Measurements from ENCODE around the gene DSCAML1.

Gene DSCAML1

DNA sequence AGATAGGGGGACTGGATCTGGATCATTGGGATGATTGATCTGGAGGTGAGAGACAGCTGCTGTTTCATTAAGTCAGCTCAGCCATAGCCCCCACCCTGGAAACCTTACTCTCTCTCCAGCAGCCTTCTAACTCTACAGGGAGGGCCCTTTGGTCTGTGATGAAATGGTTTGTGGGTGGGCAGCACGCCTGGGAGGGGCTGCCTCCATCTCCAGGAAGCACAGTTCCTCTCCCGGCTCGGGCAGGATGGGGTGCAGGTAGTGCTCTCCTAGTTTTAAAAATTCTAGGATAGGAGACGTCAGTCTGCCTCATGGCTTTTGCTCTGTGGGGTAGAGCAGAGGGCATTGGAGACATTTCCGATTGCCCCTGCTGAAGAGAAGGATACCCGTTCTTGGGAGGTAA, 379.7 kb downstream of the DSCAML1 start:
- no peak for DNase-seq (ENCODE audit: low read depth)
- H3K4me3 ChIP-seq (replicated peaks; ENCODE audit: low read depth, low read length), result no peak overlapping the region
- TF ChIP-seq, protein P1, sequence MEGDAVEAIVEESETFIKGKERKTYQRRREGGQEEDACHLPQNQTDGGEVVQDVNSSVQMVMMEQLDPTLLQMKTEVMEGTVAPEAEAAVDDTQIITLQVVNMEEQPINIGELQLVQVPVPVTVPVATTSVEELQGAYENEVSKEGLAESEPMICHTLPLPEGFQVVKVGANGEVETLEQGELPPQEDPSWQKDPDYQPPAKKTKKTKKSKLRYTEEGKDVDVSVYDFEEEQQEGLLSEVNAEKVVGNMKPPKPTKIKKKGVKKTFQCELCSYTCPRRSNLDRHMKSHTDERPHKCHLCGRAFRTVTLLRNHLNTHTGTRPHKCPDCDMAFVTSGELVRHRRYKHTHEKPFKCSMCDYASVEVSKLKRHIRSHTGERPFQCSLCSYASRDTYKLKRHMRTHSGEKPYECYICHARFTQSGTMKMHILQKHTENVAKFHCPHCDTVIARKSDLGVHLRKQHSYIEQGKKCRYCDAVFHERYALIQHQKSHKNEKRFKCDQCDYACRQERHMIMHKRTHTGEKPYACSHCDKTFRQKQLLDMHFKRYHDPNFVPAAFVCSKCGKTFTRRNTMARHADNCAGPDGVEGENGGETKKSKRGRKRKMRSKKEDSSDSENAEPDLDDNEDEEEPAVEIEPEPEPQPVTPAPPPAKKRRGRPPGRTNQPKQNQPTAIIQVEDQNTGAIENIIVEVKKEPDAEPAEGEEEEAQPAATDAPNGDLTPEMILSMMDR (IDR thresholded peaks at IDR 0.05; ENCODE audit: low read length, missing control alignments), result no peak

DNA sequence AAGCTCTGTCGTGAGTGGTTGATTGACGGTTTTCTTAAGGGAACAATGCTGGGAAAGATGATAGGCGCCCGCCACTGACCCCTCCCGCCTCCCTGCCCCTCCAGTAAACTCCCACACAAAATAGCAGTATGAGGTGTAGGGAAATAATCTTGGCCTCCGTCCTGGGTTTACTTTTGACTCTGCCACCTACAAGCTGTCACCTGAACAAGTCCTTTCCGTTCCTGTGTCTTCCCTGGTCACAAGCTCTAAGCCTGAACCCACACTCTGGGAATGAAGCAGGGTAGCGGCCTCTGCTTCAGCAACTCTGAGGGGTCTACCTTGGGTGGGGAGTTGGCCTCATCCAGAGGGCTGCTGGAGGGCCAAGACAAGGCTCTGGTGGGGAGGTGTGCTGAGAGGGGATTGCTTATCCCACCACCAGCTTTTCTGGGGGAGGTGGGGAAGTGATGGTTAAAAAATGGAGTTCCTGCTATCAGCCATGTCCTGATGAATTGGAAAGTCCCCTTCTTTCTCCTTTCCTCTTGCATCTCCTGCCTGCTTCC, 381.6 kb downstream of the DSCAML1 start:
- TF ChIP-seq, protein P1 (IDR thresholded peaks at IDR 0.05; ENCODE audit: low read length, missing control alignments), result no peak
- H3K4me3 ChIP-seq (replicated peaks; ENCODE audit: low read depth, low read length), result no peak overlapping the region
- no peak for DNase-seq (ENCODE audit: low read depth)

DNA sequence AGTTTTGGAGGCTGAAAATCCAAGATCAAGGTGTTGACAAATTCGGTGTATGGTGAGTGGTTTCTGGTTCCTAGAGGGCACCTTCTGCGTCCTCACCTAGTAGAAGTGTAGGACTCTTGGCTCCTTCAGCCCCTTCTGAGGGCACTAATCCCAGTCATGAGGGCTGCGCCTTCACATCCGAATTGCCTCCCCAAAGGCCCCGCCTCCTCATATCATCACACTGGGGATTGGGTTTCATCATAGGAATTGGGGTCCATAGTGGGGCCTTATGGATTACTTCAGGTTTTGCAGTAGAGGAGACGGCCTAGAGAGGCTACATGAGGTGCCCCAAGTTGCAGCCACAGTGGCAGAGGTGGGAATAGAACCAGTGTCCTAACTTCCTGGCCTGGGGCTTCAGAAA, 382.3 kb downstream of the DSCAML1 start:
- DNase-seq (ENCODE audit: low read depth), result no peak
- TF ChIP-seq, protein P1 (IDR thresholded peaks at IDR 0.05; ENCODE audit: low read length, missing control alignments), result no peak
- H3K4me3 ChIP-seq (replicated peaks; ENCODE audit: low read depth, low read length), result no peak overlapping the region

DNA sequence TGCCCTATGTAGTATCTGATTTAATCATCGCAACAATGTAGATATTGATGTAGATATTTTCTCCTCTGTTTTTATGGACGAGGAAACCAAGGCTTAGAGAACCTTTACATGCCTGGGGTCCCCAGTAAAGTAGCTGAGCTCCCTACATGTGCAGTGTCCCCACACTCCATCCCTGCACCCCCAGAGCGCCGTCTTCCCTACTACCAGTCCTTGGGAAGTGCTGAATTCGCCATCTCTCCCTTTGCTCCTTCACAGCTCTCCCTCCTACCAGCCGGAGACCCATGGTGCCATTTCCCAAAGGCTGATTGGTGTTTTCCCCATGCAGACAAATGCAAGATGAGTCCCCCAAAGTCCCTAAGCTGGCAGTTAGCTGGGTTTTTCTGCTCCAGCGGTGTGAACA, 383.4 kb downstream of the DSCAML1 start:
- TF ChIP-seq, protein P1 (IDR thresholded peaks at IDR 0.05; ENCODE audit: low read length, missing control alignments), result no peak

DNA sequence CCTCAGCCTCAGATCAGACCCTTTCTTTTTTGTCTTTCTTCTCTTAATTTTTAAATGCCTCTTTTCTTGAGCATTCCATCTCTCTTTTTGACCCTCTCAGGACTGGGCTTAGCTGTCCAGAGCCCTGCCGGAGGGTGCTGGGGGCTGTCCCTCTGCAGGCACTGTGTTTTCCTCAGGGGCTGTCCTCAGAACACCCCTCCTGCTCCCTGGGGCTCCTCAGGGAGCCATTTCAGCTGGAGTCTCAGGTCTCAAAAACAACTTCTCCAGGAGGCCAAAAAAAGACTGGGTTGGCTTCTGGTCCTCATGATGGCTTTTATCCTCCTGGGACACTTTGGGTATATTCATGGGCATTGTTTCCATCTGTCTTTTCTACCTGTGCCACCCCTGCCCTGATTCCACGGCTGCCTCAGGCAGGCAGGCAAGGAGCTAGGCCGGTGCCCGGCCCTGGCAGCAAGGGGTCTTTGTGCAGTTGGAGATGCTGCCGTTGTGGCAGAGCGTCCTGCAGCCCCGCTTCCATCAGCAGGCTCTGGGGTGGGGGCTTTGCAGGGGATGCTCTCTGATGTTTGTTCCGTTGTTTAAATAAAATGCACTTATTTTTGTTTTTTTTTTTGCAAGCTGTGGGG, 384.3 kb downstream of the DSCAML1 start:
- TF ChIP-seq, protein P1 (IDR thresholded peaks at IDR 0.05; ENCODE audit: low read length, missing control alignments), result no peak
- H3K4me3 ChIP-seq (replicated peaks; ENCODE audit: low read depth, low read length), result no peak overlapping the region
- DNase-seq (ENCODE audit: low read depth), result no peak

More for the DNA sequence above, 383.4 kb downstream of the DSCAML1 start:
- DNase-seq (ENCODE audit: low read depth), result no peak
- no peak overlapping the region for H3K4me3 ChIP-seq (replicated peaks; ENCODE audit: low read depth, low read length)

DNA sequence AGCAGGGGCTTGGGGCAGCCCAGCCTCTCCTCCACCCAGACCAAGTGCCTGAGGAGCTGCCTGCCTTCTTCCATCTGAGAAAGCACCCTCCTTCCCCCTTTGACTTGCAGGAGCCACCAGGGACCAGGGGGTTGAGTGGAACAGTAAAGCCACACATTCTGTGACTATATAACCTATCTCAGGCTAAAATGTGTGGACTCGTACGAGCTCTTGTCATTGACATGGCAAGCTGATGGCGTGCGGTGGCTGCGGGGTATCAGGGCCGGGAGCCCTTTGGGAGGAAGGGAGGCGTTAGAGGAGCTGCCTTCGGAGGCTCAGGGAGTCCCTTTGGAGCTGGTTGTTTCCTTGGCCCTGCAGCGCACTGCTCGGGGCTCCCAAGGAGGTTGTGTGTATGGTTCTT, 384.8 kb downstream of the DSCAML1 start:
- no peak for DNase-seq (ENCODE audit: low read depth)
- TF ChIP-seq, protein P1 (IDR thresholded peaks at IDR 0.05; ENCODE audit: low read length, missing control alignments), result no peak
- no peak overlapping the region for H3K4me3 ChIP-seq (replicated peaks; ENCODE audit: low read depth, low read length)

DNA sequence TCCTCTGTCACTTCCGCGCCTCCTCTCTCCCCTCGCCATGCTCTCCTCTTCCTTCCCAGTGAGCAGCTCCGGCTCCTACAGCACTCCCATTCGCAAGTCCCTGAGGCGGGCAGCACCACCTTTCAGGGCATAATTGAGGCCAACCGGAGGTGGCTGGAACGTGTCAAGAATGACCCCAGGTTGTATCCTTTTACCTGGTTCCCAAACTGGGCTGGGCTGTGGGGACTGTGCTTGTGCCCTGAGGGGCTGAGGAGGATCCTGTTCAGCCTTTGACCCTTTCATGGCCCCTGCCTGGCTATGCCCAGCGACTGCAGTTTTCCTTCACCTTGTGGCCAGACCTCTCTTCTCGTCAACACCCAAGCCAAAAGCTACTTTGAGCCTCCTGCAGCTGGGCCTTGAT, 385.3 kb downstream of the DSCAML1 start:
- H3K4me3 ChIP-seq (replicated peaks; ENCODE audit: low read depth, low read length), result no peak overlapping the region
- TF ChIP-seq, protein P1 (IDR thresholded peaks at IDR 0.05; ENCODE audit: low read length, missing control alignments), result no peak
- no peak for DNase-seq (ENCODE audit: low read depth)
